ENCODE results near the gene ALG1. TPM values are rescaled to one million over a fixed set of nuclear protein-coding genes. Genes with fewer than 3 reads are reported as not detected.

Gene ALG1
- total and polyA plus RNA-seq, 2 of the 13 experiments (the other 11 are each of a cell fraction or from before 2014, with no cell fraction given): 43.3 to 75.6 TPM

DNA sequence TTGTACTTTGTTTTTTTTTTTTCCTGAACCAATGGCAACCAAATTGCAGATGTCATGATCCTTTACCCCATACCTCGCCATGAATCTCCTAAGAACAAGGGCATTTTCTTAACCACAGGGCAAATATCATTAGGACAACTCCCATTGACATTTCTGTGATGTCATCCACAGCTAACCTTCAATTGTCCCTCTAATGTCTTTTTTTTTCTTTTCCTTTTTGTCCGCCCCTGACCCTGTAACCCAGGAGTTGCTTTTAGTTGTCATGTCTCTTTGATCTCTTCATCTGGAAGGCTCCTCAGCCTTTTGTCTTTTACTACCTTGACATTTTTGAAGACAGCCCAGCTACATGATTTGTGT lies 37.5 kb upstream of the ALG1 start:
- Histone ChIP-seq H3K36me3 (replicated peaks in 1 of 2; ENCODE audit: control insufficient read depth in 1 of 2, insufficient read depth in 2 of 2, low read length in 2 of 2) (peaks cover 8 to 20% of the 10 kb centered on the region in 2 experiments; a peak in 4 of 5 replicates), H3K27me3 (ENCODE audit: control insufficient read depth in 1 of 2, insufficient read depth in 2 of 2, low read length in 2 of 2) (no peaks in the 10 kb centered on the region; a peak in 1 of 5 replicates), H3K9me3 (ENCODE audit: low read length) (no peaks in the 10 kb centered on the region), H3K79me2 (ENCODE audit: insufficient read depth, low read length) (peaks cover 14% of the 10 kb centered on the region), H3K4me1 (ENCODE audit: insufficient read depth, low read length) (peaks cover 52% of the 10 kb centered on the region), H2AFZ (ENCODE audit: low read length) (no peak overlapping the region), H4K20me1 (ENCODE audit: insufficient read depth, low read length) (no peaks in the 10 kb centered on the region), H3K4me3 (replicated peaks in 1 of 3; ENCODE audit: insufficient read depth in 1 of 3, low read depth in 2 of 3, low read length in 3 of 3) (peak overlapping the region; percentile 77 to 91 (median 78)), H3K27ac (ENCODE audit: extremely low read length, insufficient read depth, low read length) (peak overlapping the region; percentile 98), H3K9ac (ENCODE audit: insufficient read depth, low read depth, low read length) (peak overlapping the region; percentile 94), H3K4me2 (ENCODE audit: low read depth, low read length) (peak overlapping the region; percentile 94)
- WGBS (ENCODE audit: low lambda C conversion rate): 10% methylated on average over 2 of the region's 2 CpGs
- intact Hi-C loops (cut with micrococcal nuclease; ENCODE audit: unreplicated experiment): loop anchor here (2.0 kb wide), 1 partner anchor 63 kb away; the partner anchor contains the start of gene EEF2KMT
- in situ Hi-C loops (cut with HindIII; ENCODE audit: extremely low pct_ligation_motif_present, low pct_unique_long_range_greater_than_20kb): no loop called here
- ATAC-seq (no peak), FAIRE-seq (no peak), DNase-seq (ENCODE audit: low spot score) (no peak)
- ChIA-PET POLR2A (interaction anchor here (0.6 to 4.4 kb wide), 16 partner anchors 9 to 265 kb away, joined by 3 to 27 read pairs (median 4); partner anchors contain the start of genes ALG1, C16orf89, EEF2KMT and PPL), CTCF (ENCODE audit: low intra/inter-chr PET ratio, low total read pairs) (no interaction called here)
- BruUV-seq (replicated peaks): TSS peak; percentile 81
- TF ChIP-seq ZNF3 (CRISPR knock-in tag; IDR thresholded peaks at IDR 0.05): no peak
- peak; percentile 3; the same call in 1 of the 2 replicates for TF ChIP-seq ZNF510 (CRISPR knock-in tag; IDR thresholded peaks at IDR 0.05; ENCODE audit: low read depth)
- 0 out of 2 replicates have a peak, but pooled peaks have one; percentile 12 for TF ChIP-seq ZBTB10 (CRISPR knock-in tag; IDR thresholded peaks at IDR 0.05; ENCODE audit: borderline replicate concordance)
- TF ChIP-seq, protein P1, sequence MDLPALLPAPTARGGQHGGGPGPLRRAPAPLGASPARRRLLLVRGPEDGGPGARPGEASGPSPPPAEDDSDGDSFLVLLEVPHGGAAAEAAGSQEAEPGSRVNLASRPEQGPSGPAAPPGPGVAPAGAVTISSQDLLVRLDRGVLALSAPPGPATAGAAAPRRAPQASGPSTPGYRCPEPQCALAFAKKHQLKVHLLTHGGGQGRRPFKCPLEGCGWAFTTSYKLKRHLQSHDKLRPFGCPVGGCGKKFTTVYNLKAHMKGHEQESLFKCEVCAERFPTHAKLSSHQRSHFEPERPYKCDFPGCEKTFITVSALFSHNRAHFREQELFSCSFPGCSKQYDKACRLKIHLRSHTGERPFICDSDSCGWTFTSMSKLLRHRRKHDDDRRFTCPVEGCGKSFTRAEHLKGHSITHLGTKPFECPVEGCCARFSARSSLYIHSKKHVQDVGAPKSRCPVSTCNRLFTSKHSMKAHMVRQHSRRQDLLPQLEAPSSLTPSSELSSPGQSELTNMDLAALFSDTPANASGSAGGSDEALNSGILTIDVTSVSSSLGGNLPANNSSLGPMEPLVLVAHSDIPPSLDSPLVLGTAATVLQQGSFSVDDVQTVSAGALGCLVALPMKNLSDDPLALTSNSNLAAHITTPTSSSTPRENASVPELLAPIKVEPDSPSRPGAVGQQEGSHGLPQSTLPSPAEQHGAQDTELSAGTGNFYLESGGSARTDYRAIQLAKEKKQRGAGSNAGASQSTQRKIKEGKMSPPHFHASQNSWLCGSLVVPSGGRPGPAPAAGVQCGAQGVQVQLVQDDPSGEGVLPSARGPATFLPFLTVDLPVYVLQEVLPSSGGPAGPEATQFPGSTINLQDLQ (CRISPR knock-in tag; IDR thresholded peaks at IDR 0.05): no peak
- TF ChIP-seq, protein P2, sequence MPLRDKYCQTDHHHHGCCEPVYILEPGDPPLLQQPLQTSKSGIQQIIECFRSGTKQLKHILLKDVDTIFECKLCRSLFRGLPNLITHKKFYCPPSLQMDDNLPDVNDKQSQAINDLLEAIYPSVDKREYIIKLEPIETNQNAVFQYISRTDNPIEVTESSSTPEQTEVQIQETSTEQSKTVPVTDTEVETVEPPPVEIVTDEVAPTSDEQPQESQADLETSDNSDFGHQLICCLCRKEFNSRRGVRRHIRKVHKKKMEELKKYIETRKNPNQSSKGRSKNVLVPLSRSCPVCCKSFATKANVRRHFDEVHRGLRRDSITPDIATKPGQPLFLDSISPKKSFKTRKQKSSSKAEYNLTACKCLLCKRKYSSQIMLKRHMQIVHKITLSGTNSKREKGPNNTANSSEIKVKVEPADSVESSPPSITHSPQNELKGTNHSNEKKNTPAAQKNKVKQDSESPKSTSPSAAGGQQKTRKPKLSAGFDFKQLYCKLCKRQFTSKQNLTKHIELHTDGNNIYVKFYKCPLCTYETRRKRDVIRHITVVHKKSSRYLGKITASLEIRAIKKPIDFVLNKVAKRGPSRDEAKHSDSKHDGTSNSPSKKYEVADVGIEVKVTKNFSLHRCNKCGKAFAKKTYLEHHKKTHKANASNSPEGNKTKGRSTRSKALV (CRISPR knock-in tag; IDR thresholded peaks at IDR 0.05): peak; percentile 19; the same call in 1 of the 2 replicates
- no peak for TF ChIP-seq ZNF207 (IDR thresholded peaks at IDR 0.05; ENCODE audit: borderline replicate concordance)
- no peak for TF ChIP-seq ATF6 (CRISPR knock-in tag; conservative IDR thresholded peaks at IDR 0.05)
- no peak for TF ChIP-seq ZNF205 (CRISPR knock-in tag; IDR thresholded peaks at IDR 0.05)
- TF ChIP-seq PHF20 (CRISPR knock-in tag; IDR thresholded peaks at IDR 0.05): no peak
- 0 out of 2 replicates have a peak, but pooled peaks have one; percentile 17 for TF ChIP-seq SNAI1 (CRISPR knock-in tag; IDR thresholded peaks at IDR 0.05; ENCODE audit: borderline replicate concordance)
- TF ChIP-seq GLI4 (CRISPR knock-in tag; IDR thresholded peaks at IDR 0.05; ENCODE audit: borderline replicate concordance): no peak
- TF ChIP-seq LCORL (IDR thresholded peaks at IDR 0.05): 0 out of 2 replicates have a peak, but pooled peaks have one; percentile 33
- TF ChIP-seq LCORL (CRISPR knock-in tag; IDR thresholded peaks at IDR 0.05): no peak
